ENCODE data around the gene HIVEP3.

HIVEP3 gene

DNA sequence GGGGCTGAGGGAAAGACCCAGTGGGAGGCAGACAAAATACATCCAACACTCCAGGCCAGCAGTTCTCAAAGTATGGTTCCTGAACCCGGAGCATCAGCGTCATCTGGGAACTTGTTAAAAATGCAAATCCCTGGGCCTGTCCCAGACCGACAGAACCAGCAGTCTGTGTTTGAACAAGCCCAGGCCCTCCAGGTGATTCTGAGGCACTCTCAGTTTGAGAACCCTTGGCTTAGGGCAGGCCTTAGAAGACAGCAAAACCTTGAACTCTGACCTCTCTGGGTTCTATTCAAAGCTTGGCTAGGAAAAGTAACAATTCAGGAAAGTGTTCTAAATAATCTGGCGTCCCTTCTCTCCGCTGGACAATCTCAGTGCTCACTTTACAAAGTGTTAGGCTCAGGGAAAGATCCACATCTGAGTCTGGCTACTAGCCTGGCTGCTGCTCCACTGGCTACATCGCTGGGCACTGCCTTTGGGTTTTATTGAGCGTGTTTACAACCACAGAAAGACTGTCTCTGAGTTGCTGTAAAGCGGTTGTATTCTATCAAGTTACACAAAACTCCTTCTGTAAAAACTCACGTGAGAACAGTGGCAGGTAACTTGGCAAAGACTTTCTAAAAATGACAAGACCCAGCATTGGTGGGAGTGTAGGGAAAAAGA, 166.1 kb downstream of the HIVEP3 start:
- Histone ChIP-seq H3K27me3 (ENCODE audit: control insufficient read depth in 1 of 2, insufficient read depth in 2 of 2, low read length in 2 of 2) (no peaks in the 10 kb centered on the region), H3K4me3 (ENCODE audit: low read depth in 1 of 2, low read length in 2 of 2) (no peak overlapping the region), H3K27ac (ENCODE audit: low read depth, low read length) (no peak overlapping the region), H3K4me1 (ENCODE audit: control insufficient read depth in 1 of 2, insufficient read depth in 2 of 2, low read length in 2 of 2) (peaks cover 4 to 11% of the 10 kb centered on the region in 2 donors), H3K36me3 (ENCODE audit: control insufficient read depth in 1 of 2, insufficient read depth in 2 of 2, low read length in 2 of 2) (no peaks in the 10 kb centered on the region), H3K9ac (ENCODE audit: low read depth in 1 of 2, low read length in 2 of 2) (no peak overlapping the region), H3K9me3 (ENCODE audit: control insufficient read depth in 1 of 2, low read length in 2 of 2) (no peaks in the 10 kb centered on the region)

DNA sequence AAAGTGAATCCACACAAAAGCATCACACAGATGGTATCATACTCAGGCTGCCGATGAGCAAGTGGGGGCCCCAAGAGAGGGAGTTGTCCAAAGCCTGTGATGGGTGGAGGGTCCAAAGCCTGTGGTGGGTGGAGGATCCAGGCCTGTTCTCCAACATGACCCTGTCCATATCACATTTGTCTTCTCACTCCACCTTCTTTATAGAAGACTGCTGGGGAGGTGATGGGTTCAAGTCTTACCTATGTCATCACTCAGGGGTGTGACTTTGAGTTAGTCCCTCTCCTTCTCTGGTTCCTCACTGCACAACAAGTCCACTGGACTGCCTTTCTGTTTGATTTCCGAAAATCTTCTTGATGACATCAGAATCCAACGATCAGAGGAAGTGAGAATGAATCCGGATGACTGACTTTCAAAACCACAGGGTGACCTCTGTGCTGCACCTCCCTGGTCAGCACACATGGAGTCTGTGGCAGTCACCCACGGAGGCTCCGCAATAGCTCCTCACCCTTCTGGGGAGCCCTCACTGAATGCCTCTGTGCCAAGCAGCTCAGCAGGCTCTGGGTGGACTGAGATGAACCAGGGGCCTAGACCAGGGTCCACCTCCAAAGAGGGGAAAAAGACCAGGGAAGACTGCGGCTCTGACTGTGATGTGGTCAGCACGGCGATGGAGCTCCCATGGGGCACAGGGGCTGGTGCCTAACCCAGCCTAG, 166.8 kb downstream of the HIVEP3 start:
- H3K4me3 ChIP-seq (ENCODE audit: low read depth in 1 of 2, low read length in 2 of 2): no peak overlapping the region
- H3K9me3 ChIP-seq (ENCODE audit: control insufficient read depth in 1 of 2, low read length in 2 of 2): no peaks in the 10 kb centered on the region
- no peaks in the 10 kb centered on the region for H3K36me3 ChIP-seq (ENCODE audit: control insufficient read depth in 1 of 2, insufficient read depth in 2 of 2, low read length in 2 of 2)
- H3K27ac ChIP-seq (ENCODE audit: low read depth, low read length): no peak overlapping the region
- H3K4me1 ChIP-seq (ENCODE audit: control insufficient read depth in 1 of 2, insufficient read depth in 2 of 2, low read length in 2 of 2): peaks cover 4 to 11% of the 10 kb centered on the region in 2 donors
- no peaks in the 10 kb centered on the region for H3K27me3 ChIP-seq (ENCODE audit: control insufficient read depth in 1 of 2, insufficient read depth in 2 of 2, low read length in 2 of 2)
- H3K9ac ChIP-seq (ENCODE audit: low read depth in 1 of 2, low read length in 2 of 2): no peak overlapping the region

DNA sequence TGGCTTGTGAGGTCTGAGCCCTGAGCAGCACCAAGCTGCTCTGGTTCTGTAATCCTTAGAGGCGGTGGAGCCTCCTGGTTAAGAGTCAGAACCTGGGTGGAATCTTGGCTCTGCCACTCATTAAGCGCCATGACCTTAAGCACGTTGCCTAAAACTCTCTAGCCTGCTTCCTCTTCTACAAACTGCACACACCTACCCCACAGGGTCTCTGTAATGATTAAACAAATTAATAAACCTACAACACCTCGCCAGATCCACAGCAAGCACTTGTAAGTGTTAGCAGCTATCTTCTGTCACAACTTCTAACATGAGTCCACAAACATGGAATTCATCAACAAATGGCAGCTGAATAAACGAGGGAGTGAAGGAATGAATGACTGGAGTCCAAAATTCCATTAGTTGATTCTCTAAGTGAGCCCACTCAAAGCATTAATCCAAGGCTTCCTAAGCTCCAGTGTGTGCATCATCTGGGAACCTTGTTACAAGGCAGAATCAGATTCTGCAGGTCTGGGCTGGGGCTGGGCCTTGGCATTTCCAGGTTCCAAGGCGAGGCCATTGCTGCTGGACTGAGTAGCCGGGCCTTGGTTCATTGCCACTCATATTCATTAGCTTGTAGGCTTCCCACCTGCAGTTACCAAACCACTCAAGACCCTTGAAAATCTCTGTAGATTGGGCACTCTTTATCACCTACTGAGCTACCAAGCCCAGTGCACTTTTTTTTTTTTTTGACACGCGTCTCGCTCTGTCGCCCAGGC, 168.6 kb downstream of the HIVEP3 start:
- Histone ChIP-seq H3K4me1 (ENCODE audit: control insufficient read depth in 1 of 2, insufficient read depth in 2 of 2, low read length in 2 of 2) (peaks cover 4 to 11% of the 10 kb centered on the region in 2 donors), H3K9ac (ENCODE audit: low read depth in 1 of 2, low read length in 2 of 2) (no peak overlapping the region), H3K36me3 (ENCODE audit: control insufficient read depth in 1 of 2, insufficient read depth in 2 of 2, low read length in 2 of 2) (no peaks in the 10 kb centered on the region), H3K9me3 (ENCODE audit: control insufficient read depth in 1 of 2, low read length in 2 of 2) (no peaks in the 10 kb centered on the region), H3K4me3 (ENCODE audit: low read depth in 1 of 2, low read length in 2 of 2) (no peak overlapping the region), H3K27ac (ENCODE audit: low read depth, low read length) (no peak overlapping the region), H3K27me3 (ENCODE audit: control insufficient read depth in 1 of 2, insufficient read depth in 2 of 2, low read length in 2 of 2) (no peaks in the 10 kb centered on the region)

DNA sequence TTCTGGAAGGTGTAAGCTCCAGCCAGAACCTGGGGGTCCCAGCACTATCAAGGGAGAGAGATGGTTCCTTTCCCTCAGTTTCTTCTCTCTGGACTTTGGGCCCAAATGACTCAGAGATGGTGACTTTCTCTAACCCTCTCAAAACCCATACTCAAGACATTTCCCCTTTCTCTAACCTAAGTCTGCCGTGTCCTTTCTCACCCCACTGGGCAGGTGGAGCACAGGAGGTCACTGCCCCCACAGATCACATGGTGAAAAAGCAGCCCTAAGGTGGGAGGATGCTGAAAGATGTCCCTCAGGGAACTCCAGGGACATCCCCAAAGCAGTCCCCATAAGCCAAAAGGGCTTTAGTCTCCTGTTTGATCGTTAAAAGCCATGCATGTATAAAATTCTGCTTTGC, 173.7 kb downstream of the HIVEP3 start:
- H3K9me3 ChIP-seq (ENCODE audit: control insufficient read depth in 1 of 2, low read length in 2 of 2): no peaks in the 10 kb centered on the region
- H3K27ac ChIP-seq (ENCODE audit: low read depth, low read length): no peak overlapping the region
- H3K4me1 ChIP-seq (ENCODE audit: control insufficient read depth in 1 of 2, insufficient read depth in 2 of 2, low read length in 2 of 2): peaks cover 1 to 5% of the 10 kb centered on the region in 2 donors
- no peaks in the 10 kb centered on the region for H3K36me3 ChIP-seq (ENCODE audit: control insufficient read depth in 1 of 2, insufficient read depth in 2 of 2, low read length in 2 of 2)
- H3K9ac ChIP-seq (ENCODE audit: low read depth in 1 of 2, low read length in 2 of 2): no peak overlapping the region
- H3K27me3 ChIP-seq (ENCODE audit: control insufficient read depth in 1 of 2, insufficient read depth in 2 of 2, low read length in 2 of 2): no peaks in the 10 kb centered on the region
- H3K4me3 ChIP-seq (ENCODE audit: low read depth in 1 of 2, low read length in 2 of 2): no peak overlapping the region

DNA sequence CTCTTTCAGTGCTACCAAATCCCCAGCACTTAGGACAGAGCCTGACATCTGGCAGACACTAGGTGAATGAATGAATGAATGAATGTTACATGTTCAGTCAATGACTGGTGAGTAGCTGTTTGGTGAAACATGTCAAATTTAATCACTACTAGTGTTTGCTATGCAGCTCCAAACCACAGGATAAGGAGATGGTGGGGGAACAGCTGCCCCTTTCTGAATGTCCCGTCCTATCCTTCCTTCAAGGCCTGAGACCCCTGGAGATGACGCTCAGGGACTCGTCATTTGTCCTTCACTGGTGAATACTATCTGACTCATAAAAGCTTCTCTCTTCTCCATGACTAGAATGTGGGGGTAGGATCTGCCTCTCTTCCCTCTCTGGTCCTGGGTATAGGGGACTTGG, 175.4 kb downstream of the HIVEP3 start:
- Histone ChIP-seq H3K36me3 (ENCODE audit: control insufficient read depth in 1 of 2, insufficient read depth in 2 of 2, low read length in 2 of 2) (no peaks in the 10 kb centered on the region), H3K9me3 (ENCODE audit: control insufficient read depth in 1 of 2, low read length in 2 of 2) (no peaks in the 10 kb centered on the region), H3K4me3 (ENCODE audit: low read depth in 1 of 2, low read length in 2 of 2) (no peak overlapping the region), H3K4me1 (ENCODE audit: control insufficient read depth in 1 of 2, insufficient read depth in 2 of 2, low read length in 2 of 2) (peaks cover 13 to 15% of the 10 kb centered on the region in 2 donors), H3K27ac (ENCODE audit: low read depth, low read length) (no peak overlapping the region), H3K9ac (ENCODE audit: low read depth in 1 of 2, low read length in 2 of 2) (no peak overlapping the region), H3K27me3 (ENCODE audit: control insufficient read depth in 1 of 2, insufficient read depth in 2 of 2, low read length in 2 of 2) (no peaks in the 10 kb centered on the region)

- Histone ChIP-seq H3K27me3 (ENCODE audit: control insufficient read depth in 1 of 2, insufficient read depth in 2 of 2, low read length in 2 of 2) (no peaks in the 10 kb centered on the region), H3K27ac (ENCODE audit: low read depth, low read length) (no peak overlapping the region), H3K9me3 (ENCODE audit: control insufficient read depth in 1 of 2, low read length in 2 of 2) (no peaks in the 10 kb centered on the region), H3K36me3 (ENCODE audit: control insufficient read depth in 1 of 2, insufficient read depth in 2 of 2, low read length in 2 of 2) (peaks cover 0 to 2% of the 10 kb centered on the region in 2 donors), H3K9ac (ENCODE audit: low read depth in 1 of 2, low read length in 2 of 2) (no peak overlapping the region), H3K4me3 (ENCODE audit: low read depth in 1 of 2, low read length in 2 of 2) (no peak overlapping the region), H3K4me1 (ENCODE audit: control insufficient read depth in 1 of 2, insufficient read depth in 2 of 2, low read length in 2 of 2) (peaks cover 13 to 20% of the 10 kb centered on the region in 2 donors)
Observed at GRCh38 chr1:41742219-41742618, 176.5 kb downstream of the HIVEP3 start.

DNA sequence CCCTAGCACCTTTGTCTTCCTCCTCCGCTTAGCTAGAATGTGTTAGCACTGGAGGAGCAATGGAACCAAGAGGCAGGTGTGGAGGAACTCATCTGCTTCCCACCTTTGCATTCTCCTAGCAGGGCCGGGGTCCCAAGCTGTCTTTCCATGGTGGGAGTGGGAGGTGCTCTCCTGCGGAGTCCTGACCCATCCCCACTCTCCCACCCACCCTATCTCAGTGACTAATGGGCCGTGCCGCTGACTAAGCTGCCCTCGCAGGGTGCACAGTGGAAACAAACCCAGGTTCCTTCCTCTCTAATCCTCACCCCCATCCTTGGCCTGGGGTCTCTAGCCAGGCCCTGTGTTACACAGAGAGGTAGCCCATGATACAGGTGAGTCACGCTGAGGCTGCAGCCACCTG, 177.5 kb downstream of the HIVEP3 start:
- Histone ChIP-seq H3K27ac (ENCODE audit: low read depth, low read length) (no peak overlapping the region), H3K9ac (ENCODE audit: low read depth in 1 of 2, low read length in 2 of 2) (no peak overlapping the region), H3K27me3 (ENCODE audit: control insufficient read depth in 1 of 2, insufficient read depth in 2 of 2, low read length in 2 of 2) (no peaks in the 10 kb centered on the region), H3K4me3 (ENCODE audit: low read depth in 1 of 2, low read length in 2 of 2) (no peak overlapping the region), H3K4me1 (ENCODE audit: control insufficient read depth in 1 of 2, insufficient read depth in 2 of 2, low read length in 2 of 2) (peaks cover 13 to 20% of the 10 kb centered on the region in 2 donors), H3K36me3 (ENCODE audit: control insufficient read depth in 1 of 2, insufficient read depth in 2 of 2, low read length in 2 of 2) (peaks cover 0 to 2% of the 10 kb centered on the region in 2 donors), H3K9me3 (ENCODE audit: control insufficient read depth in 1 of 2, low read length in 2 of 2) (no peaks in the 10 kb centered on the region)

DNA sequence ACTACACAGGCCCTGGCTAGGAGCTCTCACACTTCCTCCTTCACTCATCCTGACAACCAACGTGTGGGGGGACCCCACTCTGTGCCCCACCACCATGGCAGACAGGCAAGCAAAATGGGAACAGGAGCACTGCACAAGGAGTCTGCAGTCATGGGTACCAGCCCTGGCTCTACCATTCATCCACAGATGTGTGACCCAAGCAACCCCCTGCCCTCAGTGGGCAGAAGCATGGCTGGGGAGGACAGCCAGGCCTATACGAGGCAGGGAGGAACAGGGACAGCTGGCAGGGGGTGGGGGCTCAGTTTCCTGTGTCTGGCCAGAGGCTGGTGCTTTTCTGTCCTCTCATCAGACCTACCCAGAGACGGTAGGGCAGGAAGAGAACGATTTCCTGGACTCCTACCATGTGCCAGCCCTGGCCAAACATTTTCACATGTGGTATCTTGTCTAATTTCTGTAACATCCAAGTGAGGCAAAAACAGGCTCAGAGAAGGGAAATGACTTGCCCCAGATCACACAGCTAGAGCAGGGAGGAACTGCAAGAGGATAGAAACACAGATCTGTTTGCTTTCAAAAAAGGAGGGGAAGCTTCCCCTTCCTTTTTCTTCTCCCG, 178.0 kb downstream of the HIVEP3 start:
- Histone ChIP-seq H3K4me1 (ENCODE audit: control insufficient read depth in 1 of 2, insufficient read depth in 2 of 2, low read length in 2 of 2) (peaks cover 13 to 20% of the 10 kb centered on the region in 2 donors), H3K27me3 (ENCODE audit: control insufficient read depth in 1 of 2, insufficient read depth in 2 of 2, low read length in 2 of 2) (no peaks in the 10 kb centered on the region), H3K27ac (ENCODE audit: low read depth, low read length) (no peak overlapping the region), H3K36me3 (ENCODE audit: control insufficient read depth in 1 of 2, insufficient read depth in 2 of 2, low read length in 2 of 2) (peaks cover 0 to 2% of the 10 kb centered on the region in 2 donors), H3K9ac (ENCODE audit: low read depth in 1 of 2, low read length in 2 of 2) (no peak overlapping the region), H3K9me3 (ENCODE audit: control insufficient read depth in 1 of 2, low read length in 2 of 2) (no peaks in the 10 kb centered on the region), H3K4me3 (ENCODE audit: low read depth in 1 of 2, low read length in 2 of 2) (no peak overlapping the region)

DNA sequence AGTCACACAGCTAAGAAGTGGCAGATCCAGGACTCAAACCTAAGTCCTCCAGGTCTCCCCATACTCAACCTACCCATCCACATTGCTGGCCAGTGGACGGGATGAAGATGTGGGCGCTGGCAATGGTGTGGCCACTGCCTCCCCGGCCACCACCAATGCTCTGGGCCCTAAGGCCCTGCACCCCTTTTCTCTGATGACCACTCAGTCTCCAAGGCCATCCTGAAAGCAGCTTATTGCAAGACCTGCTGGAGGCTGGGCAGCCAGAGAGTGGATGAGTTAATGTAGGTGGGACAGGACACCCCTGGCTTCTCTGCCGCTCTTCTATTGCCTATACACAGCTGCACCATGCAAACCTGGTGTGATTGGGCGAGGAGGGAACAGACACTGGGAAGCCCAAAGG, 178.7 kb downstream of the HIVEP3 start:
- no peaks in the 10 kb centered on the region for H3K9me3 ChIP-seq (ENCODE audit: control insufficient read depth in 1 of 2, low read length in 2 of 2)
- peaks cover 0 to 2% of the 10 kb centered on the region in 2 donors for H3K36me3 ChIP-seq (ENCODE audit: control insufficient read depth in 1 of 2, insufficient read depth in 2 of 2, low read length in 2 of 2)
- H3K4me1 ChIP-seq (ENCODE audit: control insufficient read depth in 1 of 2, insufficient read depth in 2 of 2, low read length in 2 of 2): peaks cover 13 to 20% of the 10 kb centered on the region in 2 donors
- H3K9ac ChIP-seq (ENCODE audit: low read depth in 1 of 2, low read length in 2 of 2): no peak overlapping the region
- no peaks in the 10 kb centered on the region for H3K27me3 ChIP-seq (ENCODE audit: control insufficient read depth in 1 of 2, insufficient read depth in 2 of 2, low read length in 2 of 2)
- H3K27ac ChIP-seq (ENCODE audit: low read depth, low read length): no peak overlapping the region
- no peak overlapping the region for H3K4me3 ChIP-seq (ENCODE audit: low read depth in 1 of 2, low read length in 2 of 2)

All from duodenal mucosa (tissue), 2 donors.